Caco-2 (cell line): ENCODE measurements around the gene SNAPC2. TPM values are rescaled to one million over a fixed set of nuclear protein-coding genes. Genes with fewer than 3 reads are reported as not detected.

Source experiments
- BruUV-seq: library from RNA; stranded (reverse); fragments of 400-500 nt; replicated peaks from 2 replicates; lab custom pipeline; 2021; lab: Mats Ljungman, UMichigan
- CTCF ChIA-PET: fragments of 300-600 bp; sonication (Branson Sonifier 250); formaldehyde crosslinking; loops from one replicate; lab custom pipeline; 2022; ENCODE audit warnings: antibody characterized with exemption; lab: Charles Lee
- POLR2A ChIA-PET: fragments of 300-600 bp; sonication (Branson Sonifier 250); formaldehyde crosslinking; loops from one replicate; lab custom pipeline; 2022; ENCODE audit warnings: antibody characterized with exemption; lab: Charles Lee
- DNase-seq, 2 experiments: peaks; one replicate each; pipeline versions ENCODE4 v3.0.0 to v3.0.0-alpha.2; 2020 to 2022
- H3K27me3 ChIP-seq: replicated peaks from 2 replicates; pipeline ENCODE4 v1.6.0; 2011; ENCODE audit warnings: low read length; ENCODE audit not compliant: control insufficient read depth, insufficient read depth
- H3K36me3 ChIP-seq: 2 replicates; pipeline ENCODE4 v1.5.1; 2011; ENCODE audit warnings: low read length; ENCODE audit not compliant: control insufficient read depth, insufficient read depth
- H3K4me1 ChIP-seq: fragments of 250-450 bp; sonication (Bioruptor Pico); 2 replicates; pipeline ENCODE4 v1.5.1; 2020; ENCODE audit warnings: mild to moderate bottlenecking
- H3K4me3 ChIP-seq: 2 replicates; pipeline ENCODE4 v1.5.1; 2011; ENCODE audit warnings: low read depth, mild to moderate bottlenecking, control low read depth, low read length
- H3K9me3 ChIP-seq: fragments of 250-450 bp; sonication (Bioruptor Pico); 2 replicates; pipeline ENCODE4 v1.5.1; 2020; ENCODE audit warnings: mild to moderate bottlenecking, moderate library complexity
- H3K27ac Mint-ChIP-seq: one replicate; pipeline ENCODE4 v1.8.0; 2022; ENCODE audit warnings: mixed read lengths; ENCODE audit not compliant: unreplicated experiment
- H3K27me3 Mint-ChIP-seq: one replicate; pipeline ENCODE4 v1.8.0; 2022; ENCODE audit warnings: mixed read lengths; ENCODE audit not compliant: insufficient read depth, unreplicated experiment
- H3K36me3 Mint-ChIP-seq: one replicate; pipeline ENCODE4 v1.8.0; 2022; ENCODE audit warnings: mild to moderate bottlenecking, mixed read lengths; ENCODE audit not compliant: insufficient read depth, unreplicated experiment
- H3K4me1 Mint-ChIP-seq: one replicate; pipeline ENCODE4 v1.8.0; 2022; ENCODE audit warnings: low read depth, mixed read lengths; ENCODE audit not compliant: unreplicated experiment
- H3K4me3 Mint-ChIP-seq: one replicate; pipeline ENCODE4 v1.8.0; 2022; ENCODE audit warnings: mild to moderate bottlenecking, moderate library complexity, mixed read lengths; ENCODE audit not compliant: unreplicated experiment
- H3K9me3 Mint-ChIP-seq: one replicate; pipeline ENCODE4 v1.8.0; 2022; ENCODE audit warnings: mixed read lengths; ENCODE audit not compliant: unreplicated experiment
- CTCF ChIP-seq, 2 experiments: fragments of 200-600 bp in 1 of 2; IDR thresholded peaks; 1 replicate in 1 of 2; 2 replicates in 1 of 2; pipeline versions ENCODE4 v1.5.1 to v1.8.0; 2011 to 2022; ENCODE audit warnings: antibody characterized with exemption in 1 of 2, control low read depth in 1 of 2, inconsistent platforms in 1 of 2, low read depth in 1 of 2, low read length in 1 of 2, mild to moderate bottlenecking in 1 of 2, moderate library complexity in 1 of 2; ENCODE audit not compliant: insufficient read depth in 1 of 2, severe bottlenecking in 1 of 2, unreplicated experiment in 1 of 2
- intact Hi-C: fragments of 100-400 bp; cut with micrococcal nuclease; formaldehyde crosslinking; loops from one replicate; pipeline ENCODE4 v1.10.0; 2022; ENCODE audit not compliant: unreplicated experiment
- total RNA-seq: library from RNA; stranded (reverse); gene quantifications from 2 replicates; pipeline ENCODE4 v1.2.3, GENCODE V29; 2022

Gene SNAPC2
- total RNA-seq, 1 experiment from 2014 or later = 10.4 TPM

GRCh38 chr19:7904074-7905020 lies 15.8 kb upstream of the SNAPC2 start:
- Mint-ChIP-seq H3K27me3 (no peaks in the 10 kb centered on the region), H3K27ac (peak overlapping the region; percentile 89), H3K9me3 (no peaks in the 10 kb centered on the region), H3K4me1 (peaks cover 6% of the 10 kb centered on the region), H3K36me3 (peaks cover 30% of the 10 kb centered on the region), H3K4me3 (peak overlapping the region; percentile 92)
- Histone ChIP-seq H3K4me3 (peak overlapping the region; percentile 91), H3K36me3 (peaks cover 2% of the 10 kb centered on the region; the same call in 1 of the 2 replicates), H3K27me3 (no peaks in the 10 kb centered on the region), H3K9me3 (no peaks in the 10 kb centered on the region), H3K4me1 (peaks cover 12% of the 10 kb centered on the region; the same call in 1 of the 2 replicates)
- TF ChIP-seq CTCF (IDR thresholded peaks at IDR 0.05; ENCODE audit: insufficient read depth in 1 of 2, low read depth in 1 of 2, low read length in 1 of 2, severe bottlenecking in 1 of 2, unreplicated experiment in 1 of 2) = no peak
- intact Hi-C loops = no loop called here
- BruUV-seq = no TSS peak
- DNase-seq = no peak
- ChIA-PET CTCF (interaction anchor here (0.6 to 1.7 kb wide), 8 partner anchors 12 to 336 kb away, joined by 3 to 21 read pairs (median 4); partner anchors contain the start of genes SNAPC2 and TIMM44), POLR2A (interaction anchor here (1.0 to 1.6 kb wide), 6 partner anchors 12 to 609 kb away, joined by 3 to 69 read pairs (median 6); partner anchors contain the start of genes LRRC8E, SNAPC2 and ZNF414)

- H3K4me1 ChIP-seq = peaks cover 12% of the 10 kb centered on the region; the same call in 1 of the 2 replicates
- peak overlapping the region; percentile 92 for H3K4me3 Mint-ChIP-seq
- no peaks in the 10 kb centered on the region for H3K27me3 ChIP-seq
- intact Hi-C loops = no loop called here
- CTCF ChIA-PET = interaction anchor here (0.5 kb wide), 1 partner anchor 1927 kb away, joined by 3 read pairs; no protein-coding TSS in a partner anchor
- H3K4me3 ChIP-seq = no peak overlapping the region
- no peak for DNase-seq
- peaks cover 30% of the 10 kb centered on the region for H3K36me3 Mint-ChIP-seq
- no TSS peak for BruUV-seq
- peaks cover 2% of the 10 kb centered on the region; the same call in 1 of the 2 replicates for H3K36me3 ChIP-seq
- H3K9me3 Mint-ChIP-seq = no peaks in the 10 kb centered on the region
- TF ChIP-seq CTCF (IDR thresholded peaks at IDR 0.05; ENCODE audit: insufficient read depth in 1 of 2, low read depth in 1 of 2, low read length in 1 of 2, severe bottlenecking in 1 of 2, unreplicated experiment in 1 of 2) = no peak
- no peaks in the 10 kb centered on the region for H3K27me3 Mint-ChIP-seq
- peak overlapping the region; percentile 82 for H3K27ac Mint-ChIP-seq
- H3K9me3 ChIP-seq = no peaks in the 10 kb centered on the region
- peaks cover 6% of the 10 kb centered on the region for H3K4me1 Mint-ChIP-seq
- POLR2A ChIA-PET = no interaction called here
Measured at GRCh38 chr19:7905268-7905667, 14.9 kb upstream of the SNAPC2 start.

- Histone ChIP-seq H3K4me3 (no peak overlapping the region), H3K4me1 (peaks cover 12% of the 10 kb centered on the region; the same call in 1 of the 2 replicates), H3K9me3 (no peaks in the 10 kb centered on the region), H3K36me3 (peaks cover 2% of the 10 kb centered on the region; the same call in 1 of the 2 replicates), H3K27me3 (no peaks in the 10 kb centered on the region)
- no peak overlapping the region for H3K27ac Mint-ChIP-seq
- H3K27me3 Mint-ChIP-seq = no peaks in the 10 kb centered on the region
- ChIA-PET POLR2A (no interaction called here), CTCF (interaction anchor here (0.5 kb wide), 1 partner anchor 1927 kb away, joined by 3 read pairs; no protein-coding TSS in a partner anchor)
- peaks cover 6% of the 10 kb centered on the region for H3K4me1 Mint-ChIP-seq
- DNase-seq = no peak
- BruUV-seq = no TSS peak
- H3K9me3 Mint-ChIP-seq = no peaks in the 10 kb centered on the region
- peaks cover 35% of the 10 kb centered on the region for H3K36me3 Mint-ChIP-seq
- intact Hi-C loops = no loop called here
- peak overlapping the region; percentile 92 for H3K4me3 Mint-ChIP-seq
- TF ChIP-seq CTCF (IDR thresholded peaks at IDR 0.05; ENCODE audit: insufficient read depth in 1 of 2, low read depth in 1 of 2, low read length in 1 of 2, severe bottlenecking in 1 of 2, unreplicated experiment in 1 of 2) = no peak
Measured at GRCh38 chr19:7905859-7906258, 14.3 kb upstream of the SNAPC2 start.
